IPS-18a (cell line): ENCODE measurements around the gene USP50.
"Not testable (repeated sequence)": the region's sequence is repeated elsewhere in the genome, so short reads cannot be mapped to it uniquely, and the experiment has no call there.

Source experiments
- H3K27ac ChIP-seq: one replicate; pipeline ENCODE4 v1.5.1; 2013; ENCODE audit warnings: low read length
- H3K27me3 ChIP-seq: one replicate; pipeline ENCODE4 v1.6.1; 2013; ENCODE audit warnings: mild to moderate bottlenecking, low read length; ENCODE audit not compliant: control insufficient read depth, insufficient read depth
- H3K36me3 ChIP-seq: one replicate; pipeline ENCODE4 v1.6.1; 2013; ENCODE audit warnings: low read depth, low read length; ENCODE audit not compliant: control insufficient read depth
- H3K4me1 ChIP-seq: one replicate; pipeline ENCODE4 v1.6.1; 2013; ENCODE audit warnings: low read depth, low read length; ENCODE audit not compliant: control insufficient read depth
- H3K4me3 ChIP-seq: one replicate; pipeline ENCODE4 v1.5.1; 2013; ENCODE audit warnings: low read length
- H3K9ac ChIP-seq: one replicate; pipeline ENCODE4 v1.6.1; 2013; ENCODE audit warnings: mild to moderate bottlenecking, low read length, moderate library complexity
- H3K9me3 ChIP-seq: one replicate; pipeline ENCODE4 v1.6.1; 2013; ENCODE audit warnings: low read depth, low read length; ENCODE audit not compliant: control insufficient read depth

Gene USP50

DNA sequence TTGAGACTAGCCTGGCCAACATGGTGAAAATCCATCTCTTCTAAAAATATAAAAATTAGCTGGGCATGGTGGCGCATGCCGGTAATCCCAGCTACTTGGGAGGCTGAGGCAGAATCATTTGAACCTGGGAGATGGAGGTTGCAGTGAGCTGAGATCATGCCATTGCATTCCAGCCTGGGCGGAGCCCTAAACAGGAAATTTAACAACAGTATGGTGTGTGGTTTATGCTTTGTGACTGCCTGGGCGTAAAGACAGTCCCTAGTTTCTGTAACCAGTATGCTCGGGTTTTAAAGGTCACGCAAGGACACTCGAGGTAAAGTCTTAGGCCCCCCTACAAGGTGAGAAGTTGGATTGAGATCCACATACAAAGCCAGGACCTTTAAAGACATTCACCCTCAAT is 43.3 kb downstream of the USP50 start:
- no peaks in the 10 kb centered on the region for H3K27me3 ChIP-seq
- no peak overlapping the region for H3K4me3 ChIP-seq
- H3K27ac ChIP-seq = no peak overlapping the region
- no peaks in the 10 kb centered on the region for H3K9me3 ChIP-seq
- H3K9ac ChIP-seq = no peak overlapping the region
- peaks cover 25% of the 10 kb centered on the region for H3K36me3 ChIP-seq
- H3K4me1 ChIP-seq = peaks cover 7% of the 10 kb centered on the region

DNA sequence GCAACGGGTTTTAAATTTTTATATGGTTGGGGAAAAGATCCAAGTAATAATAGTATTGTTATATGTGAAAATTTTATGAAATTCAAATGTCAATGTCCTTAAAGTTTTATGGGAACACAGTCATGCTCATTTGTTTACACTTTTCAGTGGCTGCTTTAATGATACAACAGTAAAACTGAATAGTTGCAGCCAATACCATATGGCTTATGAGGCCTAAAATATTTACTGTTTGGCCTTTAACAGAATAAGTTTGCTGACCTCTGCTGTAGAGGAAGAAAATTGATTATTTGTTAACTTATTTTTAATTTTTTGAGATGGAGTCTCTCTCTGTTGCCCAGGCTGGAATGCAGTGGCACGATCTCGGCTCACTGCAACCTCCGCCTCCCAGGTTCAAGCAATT is 44.7 kb downstream of the USP50 start:
- Histone ChIP-seq H3K27ac (no peak overlapping the region), H3K27me3 (no peaks in the 10 kb centered on the region), H3K9ac (no peak overlapping the region), H3K4me3 (no peak overlapping the region), H3K9me3 (no peaks in the 10 kb centered on the region), H3K4me1 (peaks cover 7% of the 10 kb centered on the region), H3K36me3 (peaks cover 38% of the 10 kb centered on the region)

DNA sequence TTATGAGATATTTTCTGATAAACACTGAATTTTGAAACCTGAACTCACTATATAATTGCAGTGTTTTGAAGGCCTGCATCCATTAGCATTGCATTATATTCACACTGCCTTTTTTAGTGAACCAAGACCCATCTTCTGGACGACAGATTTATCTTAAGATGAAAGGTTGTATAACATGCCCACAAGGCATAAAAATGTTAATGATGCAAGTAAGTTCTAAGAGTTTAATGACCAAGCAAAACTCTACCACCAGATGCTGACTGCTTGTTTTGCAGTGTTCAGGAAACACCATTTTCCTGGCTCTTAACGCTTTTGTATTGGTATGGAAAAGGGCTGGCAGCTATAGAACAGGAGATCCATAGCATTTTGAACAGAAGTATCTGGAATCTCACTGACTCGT is 46.1 kb downstream of the USP50 start:
- Histone ChIP-seq H3K4me3 (no peak overlapping the region), H3K27ac (no peak overlapping the region), H3K4me1 (no peaks in the 10 kb centered on the region), H3K9me3 (no peaks in the 10 kb centered on the region), H3K27me3 (no peaks in the 10 kb centered on the region), H3K9ac (no peak overlapping the region), H3K36me3 (peaks cover 45% of the 10 kb centered on the region)

DNA sequence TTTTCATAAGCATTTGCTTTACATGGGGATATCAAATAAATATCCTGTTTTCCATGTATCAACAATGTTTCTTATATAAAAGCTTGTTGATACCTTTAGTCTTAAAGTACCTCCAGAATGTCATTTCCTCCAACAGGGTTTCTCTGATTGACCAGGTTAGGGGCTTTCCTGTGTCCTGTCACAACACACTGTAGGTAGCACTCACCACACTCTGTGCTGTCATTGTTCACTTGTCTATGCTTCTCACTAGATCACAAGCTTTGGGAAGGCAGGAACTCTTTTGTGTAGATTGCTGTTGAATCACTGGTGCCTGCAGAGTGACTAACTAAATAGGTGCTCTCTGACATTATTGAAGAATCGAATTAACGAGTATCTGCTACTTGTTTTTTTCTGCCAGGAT is 49.8 kb downstream of the USP50 start:
- Histone ChIP-seq H3K4me3 (no peak overlapping the region), H3K9ac (no peak overlapping the region), H3K9me3 (no peaks in the 10 kb centered on the region), H3K4me1 (no peaks in the 10 kb centered on the region), H3K36me3 (peaks cover 74% of the 10 kb centered on the region), H3K27ac (no peak overlapping the region), H3K27me3 (no peaks in the 10 kb centered on the region)

DNA sequence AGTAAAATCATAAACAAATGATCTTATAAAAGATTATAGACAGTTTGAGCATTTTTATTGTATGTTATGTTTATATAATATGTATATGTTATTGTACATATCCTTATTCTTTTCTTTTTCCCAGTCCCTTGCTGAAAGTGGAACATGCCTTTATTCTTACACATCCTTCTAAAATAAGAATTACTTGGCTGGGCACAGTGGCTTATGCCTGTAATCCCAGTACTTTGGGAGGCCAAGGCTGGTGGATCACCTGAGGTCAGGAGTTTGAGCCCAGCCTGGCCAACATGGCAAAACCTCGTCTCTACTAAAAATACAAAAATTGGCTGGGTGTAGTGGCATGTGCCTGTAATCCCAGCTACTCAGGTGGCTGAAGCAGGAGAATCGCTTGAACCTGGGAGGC is 51.9 kb downstream of the USP50 start:
- H3K4me1 ChIP-seq, H3K4me3 ChIP-seq, H3K27ac ChIP-seq, H3K9me3 ChIP-seq, H3K27me3 ChIP-seq, H3K9ac ChIP-seq: not testable (repeated sequence)
- H3K36me3 ChIP-seq = peaks cover 82% of the 10 kb centered on the region

DNA sequence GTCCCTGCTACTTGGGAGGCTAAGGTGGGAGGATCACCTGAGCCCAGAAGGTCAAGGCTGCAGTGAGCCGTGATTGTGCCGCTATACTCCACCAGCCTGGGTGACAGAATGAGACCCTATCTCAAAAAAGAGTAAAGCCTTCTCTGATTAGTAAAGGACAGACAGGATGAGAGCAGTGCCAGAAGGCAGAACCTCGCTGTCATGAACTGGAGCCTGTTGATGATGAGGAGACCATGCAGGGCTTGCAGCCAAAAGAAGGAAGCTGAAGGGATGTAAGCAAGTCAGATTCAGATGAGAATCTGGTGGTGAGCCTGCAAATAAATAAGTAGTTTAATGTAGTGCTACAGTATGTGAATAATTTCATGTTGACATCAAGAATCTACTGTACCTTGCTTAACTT is 52.8 kb downstream of the USP50 start:
- no peaks in the 10 kb centered on the region for H3K27me3 ChIP-seq
- H3K27ac ChIP-seq = no peak overlapping the region
- no peak overlapping the region for H3K4me3 ChIP-seq
- no peaks in the 10 kb centered on the region for H3K9me3 ChIP-seq
- no peaks in the 10 kb centered on the region for H3K4me1 ChIP-seq
- H3K9ac ChIP-seq = no peak overlapping the region
- H3K36me3 ChIP-seq = peaks cover 72% of the 10 kb centered on the region

DNA sequence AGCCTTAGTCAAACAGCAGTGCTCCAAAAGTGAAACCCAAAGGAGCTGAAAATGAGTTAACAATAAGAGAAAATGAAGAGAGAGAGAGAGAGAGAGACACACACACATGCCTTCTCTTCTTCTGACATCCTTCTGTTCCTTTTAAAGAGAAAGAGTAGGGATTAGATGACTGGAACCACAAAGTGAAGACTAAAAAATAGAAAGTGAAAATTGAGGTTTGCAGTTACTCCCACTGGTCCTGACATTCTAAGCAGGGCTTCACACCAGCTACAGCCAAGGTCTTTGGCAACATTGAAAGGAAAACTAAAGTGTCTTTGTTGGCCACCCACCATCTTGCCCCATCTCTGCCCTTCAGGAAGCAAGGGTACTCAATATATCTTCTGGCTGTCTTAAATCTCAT is 59.2 kb downstream of the USP50 start:
- no peak overlapping the region for H3K9ac ChIP-seq
- no peak overlapping the region for H3K27ac ChIP-seq
- H3K4me3 ChIP-seq = no peak overlapping the region
- H3K36me3 ChIP-seq = peaks cover 46% of the 10 kb centered on the region
- no peaks in the 10 kb centered on the region for H3K9me3 ChIP-seq
- no peaks in the 10 kb centered on the region for H3K4me1 ChIP-seq
- no peaks in the 10 kb centered on the region for H3K27me3 ChIP-seq

DNA sequence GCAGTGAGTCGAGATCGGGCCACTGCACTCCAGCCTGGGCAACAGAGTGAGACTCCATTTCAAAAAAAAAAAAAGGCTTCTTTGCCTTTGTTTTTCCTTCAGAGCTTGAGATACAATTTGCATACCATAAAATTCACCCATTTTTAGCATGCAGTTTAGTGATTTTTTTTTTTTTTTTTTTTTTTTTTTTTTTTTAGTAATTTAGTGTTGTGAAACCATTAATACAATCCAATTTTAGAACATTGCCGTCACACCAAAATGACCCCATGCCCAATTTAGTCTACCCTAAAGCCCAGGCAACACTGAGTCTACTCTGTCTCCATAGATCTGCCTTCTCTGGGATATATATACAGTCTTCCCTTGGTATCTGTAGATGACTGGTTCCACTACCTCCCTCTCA is 61.1 kb downstream of the USP50 start:
- Histone ChIP-seq H3K4me3 (no peak overlapping the region), H3K9me3 (no peaks in the 10 kb centered on the region), H3K4me1 (no peaks in the 10 kb centered on the region), H3K36me3 (peaks cover 44% of the 10 kb centered on the region), H3K27me3 (no peaks in the 10 kb centered on the region), H3K9ac (no peak overlapping the region), H3K27ac (no peak overlapping the region)

DNA sequence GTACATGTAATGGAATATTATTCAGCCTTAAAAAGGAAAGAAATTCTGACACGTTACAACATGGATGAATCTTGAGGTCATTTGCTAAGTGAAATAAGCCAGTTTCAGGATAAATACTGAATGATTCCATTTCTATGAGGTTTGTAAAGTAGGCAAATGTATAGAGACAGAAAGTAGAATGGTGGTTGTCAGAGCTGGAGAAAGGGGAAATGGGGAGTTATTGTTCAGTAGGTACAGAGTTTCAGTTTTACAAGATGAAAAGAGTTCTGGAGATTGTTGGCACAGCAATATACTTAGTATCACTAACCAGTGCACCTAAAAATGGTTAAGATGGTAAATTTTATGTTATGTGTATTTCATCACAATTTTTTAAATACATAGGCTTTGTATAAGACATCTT is 61.7 kb downstream of the USP50 start:
- no peaks in the 10 kb centered on the region for H3K27me3 ChIP-seq
- H3K9ac ChIP-seq = no peak overlapping the region
- H3K9me3 ChIP-seq = no peaks in the 10 kb centered on the region
- H3K4me3 ChIP-seq = no peak overlapping the region
- H3K36me3 ChIP-seq = peaks cover 37% of the 10 kb centered on the region
- no peaks in the 10 kb centered on the region for H3K4me1 ChIP-seq
- no peak overlapping the region for H3K27ac ChIP-seq

DNA sequence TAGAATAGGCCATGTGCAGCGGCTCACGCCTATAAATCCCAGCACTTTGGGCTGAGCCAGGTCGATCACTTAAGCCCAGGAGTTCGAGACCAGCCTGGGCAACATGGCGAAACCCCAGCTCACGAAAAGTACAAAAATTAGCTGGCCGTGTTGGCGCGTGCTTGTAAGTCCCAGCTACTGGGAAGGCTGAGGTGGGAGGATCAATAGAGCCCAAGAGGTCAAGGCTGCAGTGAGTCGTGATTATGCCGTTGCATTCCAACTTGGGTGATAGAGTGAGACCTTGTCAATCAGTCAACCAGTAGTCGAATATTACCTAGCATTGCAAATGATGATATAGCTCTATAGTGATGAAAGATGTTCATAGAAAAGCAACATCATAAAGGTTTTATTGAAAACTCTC is 70.3 kb downstream of the USP50 start:
- H3K4me3 ChIP-seq = no peak overlapping the region
- H3K36me3 ChIP-seq = peaks cover 31% of the 10 kb centered on the region
- H3K9ac ChIP-seq = no peak overlapping the region
- H3K9me3 ChIP-seq = no peaks in the 10 kb centered on the region
- H3K4me1 ChIP-seq = no peaks in the 10 kb centered on the region
- H3K27me3 ChIP-seq = no peaks in the 10 kb centered on the region
- no peak overlapping the region for H3K27ac ChIP-seq

DNA sequence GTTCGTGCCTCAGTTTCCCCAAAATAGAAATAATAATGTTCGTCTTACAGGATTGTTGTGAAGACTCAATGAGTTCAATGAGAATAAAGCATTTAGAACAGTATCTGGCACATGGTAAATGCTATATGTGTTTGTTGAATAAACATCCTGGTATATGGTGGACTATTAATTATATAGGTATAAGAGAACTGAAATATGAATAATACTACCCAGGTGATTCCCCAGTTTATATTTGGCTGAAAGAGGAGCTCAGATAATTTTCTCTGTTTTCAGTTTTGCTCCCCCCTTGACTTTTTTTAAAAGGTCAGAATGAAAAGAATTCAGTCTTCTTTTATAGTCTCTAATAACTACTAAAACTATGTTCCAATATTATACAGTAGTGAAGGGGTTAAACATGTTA is 75.4 kb downstream of the USP50 start:
- H3K9ac ChIP-seq = no peak overlapping the region
- H3K36me3 ChIP-seq = peaks cover 8% of the 10 kb centered on the region
- no peaks in the 10 kb centered on the region for H3K27me3 ChIP-seq
- no peak overlapping the region for H3K4me3 ChIP-seq
- H3K27ac ChIP-seq = no peak overlapping the region
- no peaks in the 10 kb centered on the region for H3K9me3 ChIP-seq
- peaks cover 4% of the 10 kb centered on the region for H3K4me1 ChIP-seq

DNA sequence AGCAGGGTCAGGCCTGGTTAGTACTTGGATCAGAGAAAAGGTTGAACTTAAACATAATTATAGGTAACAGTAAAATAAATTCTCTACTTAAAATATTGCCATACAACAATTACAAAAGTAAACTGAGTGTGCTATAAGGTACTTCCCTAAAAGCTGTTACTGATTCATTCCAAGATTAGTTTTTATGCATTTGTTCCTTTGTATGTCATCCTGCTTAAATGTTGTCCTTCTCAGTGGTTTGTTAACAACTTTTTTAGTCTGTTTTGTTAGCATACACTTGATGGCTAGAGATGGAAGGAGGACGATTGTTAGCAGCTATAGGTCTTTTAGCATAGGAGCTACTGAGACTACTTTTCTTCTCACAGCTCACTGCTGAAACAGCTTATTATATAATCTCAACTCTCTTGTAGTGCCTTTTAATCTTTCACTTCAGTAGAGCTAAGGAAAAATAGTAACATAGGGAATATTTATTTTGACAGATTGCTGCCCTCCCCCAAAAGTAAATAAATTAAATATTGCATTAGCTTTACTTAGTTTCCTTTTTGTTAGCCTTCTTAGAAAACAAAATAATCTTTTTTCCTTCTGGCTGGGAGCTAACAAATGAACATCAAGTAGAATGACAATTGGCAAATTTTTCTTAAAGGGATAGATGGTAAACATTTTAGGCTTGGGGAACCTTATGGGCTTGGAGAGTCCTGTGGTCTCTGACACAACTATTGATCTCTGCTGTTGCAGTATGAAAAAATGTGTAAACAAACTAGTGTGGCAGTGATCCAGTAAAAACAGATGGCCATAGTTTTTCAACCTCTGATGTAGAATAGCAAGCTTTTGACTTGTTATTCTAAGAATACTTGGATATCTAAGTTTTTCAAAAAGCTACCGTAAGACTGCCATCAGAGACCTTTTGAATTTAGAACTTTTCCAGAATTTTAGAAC is 82.8 kb downstream of the USP50 start:
- no peak overlapping the region for H3K27ac ChIP-seq
- H3K9ac ChIP-seq = no peak overlapping the region
- H3K4me3 ChIP-seq = no peak overlapping the region
- peaks cover 13% of the 10 kb centered on the region for H3K4me1 ChIP-seq
- no peaks in the 10 kb centered on the region for H3K27me3 ChIP-seq
- H3K36me3 ChIP-seq = peaks cover 11% of the 10 kb centered on the region
- no peaks in the 10 kb centered on the region for H3K9me3 ChIP-seq
